KMS-11 (cell line): ENCODE data around the gene PDE2A.

Experiments
- H2AFZ ChIP-seq: fragments of 200-600 bp; sonication (generic); 2 replicates; pipeline ENCODE4 v1.6.1; 2016; ENCODE audit warnings: antibody characterized with exemption, mixed run types, low read depth
- H3K27ac ChIP-seq: fragments of 200-600 bp; sonication (generic); 2 replicates; pipeline ENCODE4 v1.6.1; 2016; ENCODE audit warnings: mild to moderate bottlenecking, mixed run types
- H3K27me3 ChIP-seq: fragments of 200-600 bp; sonication (generic); 2 replicates; pipeline ENCODE4 v1.6.1; 2017; ENCODE audit warnings: mild to moderate bottlenecking, low read depth, mixed run types, moderate library complexity; ENCODE audit not compliant: insufficient read depth
- H3K36me3 ChIP-seq: fragments of 200-600 bp; sonication (generic); 2 replicates; pipeline ENCODE4 v1.6.1; 2017; ENCODE audit warnings: mild to moderate bottlenecking, mixed run types; ENCODE audit not compliant: insufficient read depth
- H3K4me1 ChIP-seq: fragments of 200-600 bp; sonication (generic); 2 replicates; pipeline ENCODE4 v1.6.1; 2016; ENCODE audit warnings: mild to moderate bottlenecking, low read depth, mixed run types; ENCODE audit not compliant: poor library complexity, severe bottlenecking
- H3K4me2 ChIP-seq: fragments of 200-600 bp; sonication (generic); 2 replicates; pipeline ENCODE4 v1.7.0; 2016; ENCODE audit warnings: mild to moderate bottlenecking, mixed run types
- H3K4me3 ChIP-seq: fragments of 200-600 bp; sonication (generic); IDR thresholded peaks from 2 replicates; pipeline ENCODE4 v1.6.1; 2017; ENCODE audit warnings: low read depth, low read length, mixed read lengths; ENCODE audit not compliant: insufficient read depth
- H3K79me2 ChIP-seq: fragments of 200-600 bp; sonication (generic); 2 replicates; pipeline ENCODE4 v1.6.1; 2016; ENCODE audit warnings: low read depth, mixed run types; ENCODE audit not compliant: insufficient read depth
- H3K9ac ChIP-seq: fragments of 200-600 bp; sonication (generic); 2 replicates; pipeline ENCODE4 v1.6.1; 2016; ENCODE audit warnings: mild to moderate bottlenecking, mixed run types
- H4K20me1 ChIP-seq: fragments of 200-600 bp; sonication (generic); 2 replicates; pipeline ENCODE4 v1.6.1; 2016; ENCODE audit warnings: mild to moderate bottlenecking, mixed run types; ENCODE audit not compliant: insufficient read depth
- TF ChIP-seq, protein P1 (sequence below): fragments of 200-600 bp; sonication (generic); conservative IDR thresholded peaks from 2 replicates; pipeline ENCODE4 v1.6.1; 2017; ENCODE audit warnings: low read depth, mild to moderate bottlenecking, antibody characterized with exemption, low read length, moderate library complexity, mixed read lengths

Gene PDE2A

GRCh38 chr11:72570893-72571661, 103.1 kb downstream of the PDE2A start:
- H4K20me1 ChIP-seq, result no peaks in the 10 kb centered on the region
- H3K36me3 ChIP-seq, result no peaks in the 10 kb centered on the region
- TF ChIP-seq, protein P1, sequence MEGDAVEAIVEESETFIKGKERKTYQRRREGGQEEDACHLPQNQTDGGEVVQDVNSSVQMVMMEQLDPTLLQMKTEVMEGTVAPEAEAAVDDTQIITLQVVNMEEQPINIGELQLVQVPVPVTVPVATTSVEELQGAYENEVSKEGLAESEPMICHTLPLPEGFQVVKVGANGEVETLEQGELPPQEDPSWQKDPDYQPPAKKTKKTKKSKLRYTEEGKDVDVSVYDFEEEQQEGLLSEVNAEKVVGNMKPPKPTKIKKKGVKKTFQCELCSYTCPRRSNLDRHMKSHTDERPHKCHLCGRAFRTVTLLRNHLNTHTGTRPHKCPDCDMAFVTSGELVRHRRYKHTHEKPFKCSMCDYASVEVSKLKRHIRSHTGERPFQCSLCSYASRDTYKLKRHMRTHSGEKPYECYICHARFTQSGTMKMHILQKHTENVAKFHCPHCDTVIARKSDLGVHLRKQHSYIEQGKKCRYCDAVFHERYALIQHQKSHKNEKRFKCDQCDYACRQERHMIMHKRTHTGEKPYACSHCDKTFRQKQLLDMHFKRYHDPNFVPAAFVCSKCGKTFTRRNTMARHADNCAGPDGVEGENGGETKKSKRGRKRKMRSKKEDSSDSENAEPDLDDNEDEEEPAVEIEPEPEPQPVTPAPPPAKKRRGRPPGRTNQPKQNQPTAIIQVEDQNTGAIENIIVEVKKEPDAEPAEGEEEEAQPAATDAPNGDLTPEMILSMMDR, result no peak
- H3K27ac ChIP-seq, result no peak overlapping the region
- no peaks in the 10 kb centered on the region for H3K4me1 ChIP-seq
- H3K79me2 ChIP-seq, result no peaks in the 10 kb centered on the region
- no peaks in the 10 kb centered on the region for H3K27me3 ChIP-seq
- H3K4me3 ChIP-seq, result no peak overlapping the region
- H2AFZ ChIP-seq, result no peak overlapping the region
- no peak overlapping the region for H3K4me2 ChIP-seq
- H3K9ac ChIP-seq, result no peak overlapping the region

DNA sequence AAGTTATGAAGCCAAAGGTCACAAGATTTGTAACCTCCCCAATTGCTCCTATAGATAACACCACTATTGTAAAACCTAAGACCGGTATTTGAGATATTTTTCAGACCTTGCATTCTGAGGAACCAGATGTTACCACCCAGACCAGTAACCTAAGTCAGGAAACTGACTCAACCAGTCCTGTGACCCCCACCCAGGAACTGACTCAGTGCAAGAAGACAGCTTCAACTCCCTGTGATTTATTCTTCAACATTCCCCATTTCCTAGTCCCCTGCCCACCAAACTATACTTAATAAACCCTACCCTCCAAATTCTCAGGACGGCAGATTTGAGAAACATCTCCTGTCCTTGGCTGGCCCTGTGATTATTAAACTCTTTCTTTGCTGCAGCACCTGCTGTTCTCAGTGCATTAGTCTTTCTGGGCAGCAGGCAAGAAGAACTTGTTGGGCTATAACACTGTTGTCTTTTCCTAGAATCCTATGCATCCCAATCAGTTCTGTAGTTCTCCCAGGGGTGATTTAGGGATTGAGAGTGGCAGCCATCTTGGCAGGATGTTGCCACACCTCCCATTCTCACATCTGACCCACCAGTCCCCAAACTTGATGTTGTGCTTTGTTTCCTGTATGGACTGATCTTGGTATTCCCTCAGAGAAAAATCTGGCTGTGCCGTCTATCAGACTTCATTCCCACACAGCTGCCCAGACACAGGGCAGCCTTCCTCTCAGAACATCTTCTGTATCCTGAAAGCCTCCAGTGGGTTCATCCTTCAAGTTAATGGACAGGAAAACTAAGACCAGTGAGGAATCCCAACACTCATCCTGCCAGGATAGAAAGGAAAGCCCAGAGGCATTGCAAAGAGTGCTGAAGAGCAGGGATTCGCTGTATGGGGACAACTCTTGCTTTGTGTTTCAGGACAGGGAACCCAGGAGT, 104.0 kb downstream of the PDE2A start:
- Histone ChIP-seq H3K4me1 (no peaks in the 10 kb centered on the region), H3K36me3 (no peaks in the 10 kb centered on the region), H3K9ac (no peak overlapping the region), H3K79me2 (no peaks in the 10 kb centered on the region), H3K4me3 (no peak overlapping the region), H3K27ac (no peak overlapping the region), H3K27me3 (no peaks in the 10 kb centered on the region), H3K4me2 (no peak overlapping the region), H2AFZ (no peak overlapping the region; the same call in 1 of the 2 replicates), H4K20me1 (no peaks in the 10 kb centered on the region)
- TF ChIP-seq, protein P1, result no peak

- Histone ChIP-seq H2AFZ (no peak overlapping the region), H3K4me2 (no peak overlapping the region), H3K79me2 (no peaks in the 10 kb centered on the region), H3K4me3 (no peak overlapping the region), H4K20me1 (no peaks in the 10 kb centered on the region), H3K27me3 (no peaks in the 10 kb centered on the region), H3K36me3 (no peaks in the 10 kb centered on the region), H3K4me1 (no peaks in the 10 kb centered on the region), H3K27ac (no peak overlapping the region), H3K9ac (no peak overlapping the region)
- TF ChIP-seq, protein P1, result no peak
Observed at GRCh38 chr11:72568861-72569260, 105.4 kb downstream of the PDE2A start.

DNA sequence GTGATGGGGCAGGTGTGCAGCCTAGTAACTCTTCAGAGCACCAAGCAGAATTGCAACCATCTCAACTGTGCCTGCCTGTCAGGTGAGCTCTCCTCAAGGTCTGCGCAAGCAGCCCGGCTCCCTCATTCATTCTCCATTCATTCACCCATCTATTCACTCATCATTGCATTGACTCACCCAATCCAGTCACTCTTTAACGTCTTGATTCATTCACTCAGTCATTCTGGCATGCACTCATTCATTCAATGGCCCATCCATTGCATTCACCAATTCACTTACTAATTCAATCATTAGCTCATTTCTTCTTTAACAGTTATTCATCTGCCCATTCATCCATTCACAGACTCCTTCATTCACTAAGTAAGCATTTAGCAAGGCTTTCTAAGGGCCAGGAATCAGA, 111.8 kb downstream of the PDE2A start:
- Histone ChIP-seq H3K27me3 (no peaks in the 10 kb centered on the region), H3K36me3 (no peaks in the 10 kb centered on the region), H3K4me3 (no peak overlapping the region), H3K27ac (no peak overlapping the region), H3K9ac (no peak overlapping the region), H3K79me2 (no peaks in the 10 kb centered on the region), H4K20me1 (no peaks in the 10 kb centered on the region), H2AFZ (no peak overlapping the region), H3K4me1 (no peaks in the 10 kb centered on the region), H3K4me2 (no peak overlapping the region)
- TF ChIP-seq, protein P1, result no peak
